GM10266 (cell line): Measurements from ENCODE around the gene HOXA1.

Source experiments
- DNase-seq: peaks from one replicate; pipeline ENCODE4 v3.0.0; 2012; ENCODE audit errors: extremely low spot score
- TF ChIP-seq, protein P1 (sequence below): IDR thresholded peaks from 2 replicates; pipeline ENCODE4 v1.5.1; 2012; ENCODE audit warnings: mild to moderate bottlenecking, low read depth; ENCODE audit not compliant: control insufficient read depth, insufficient read depth; ENCODE audit errors: missing control alignments

The HOXA1 gene

DNA sequence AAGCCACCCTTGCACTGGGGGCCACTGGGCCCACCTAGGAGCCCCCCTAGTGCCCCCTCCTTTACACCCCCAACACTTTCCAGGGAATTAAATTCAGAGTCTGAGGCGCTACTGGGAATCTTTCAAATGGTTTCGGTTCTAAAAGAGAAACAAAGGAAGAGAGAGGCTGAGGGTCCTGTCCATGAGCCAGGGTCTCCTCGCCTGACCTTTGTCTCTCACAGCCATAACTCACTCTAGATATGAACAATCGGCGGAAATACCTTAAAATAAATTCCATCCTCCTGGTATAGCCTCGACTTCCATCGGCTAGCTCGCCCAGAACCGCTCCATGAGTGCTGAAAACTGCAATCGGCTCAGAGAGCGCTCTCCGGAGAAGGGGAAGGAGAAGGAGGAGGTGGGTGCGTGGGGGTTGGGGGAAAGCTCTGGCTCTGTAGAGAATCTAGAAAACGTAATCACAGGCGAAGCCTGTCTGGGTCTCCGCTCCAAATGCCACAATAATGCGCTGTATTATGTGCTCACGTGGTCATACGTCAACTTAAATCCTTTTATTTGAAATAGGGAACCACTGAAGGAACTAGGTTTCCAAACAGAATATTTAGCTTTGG is 22.2 kb upstream of the HOXA1 start:
- TF ChIP-seq, protein P1, sequence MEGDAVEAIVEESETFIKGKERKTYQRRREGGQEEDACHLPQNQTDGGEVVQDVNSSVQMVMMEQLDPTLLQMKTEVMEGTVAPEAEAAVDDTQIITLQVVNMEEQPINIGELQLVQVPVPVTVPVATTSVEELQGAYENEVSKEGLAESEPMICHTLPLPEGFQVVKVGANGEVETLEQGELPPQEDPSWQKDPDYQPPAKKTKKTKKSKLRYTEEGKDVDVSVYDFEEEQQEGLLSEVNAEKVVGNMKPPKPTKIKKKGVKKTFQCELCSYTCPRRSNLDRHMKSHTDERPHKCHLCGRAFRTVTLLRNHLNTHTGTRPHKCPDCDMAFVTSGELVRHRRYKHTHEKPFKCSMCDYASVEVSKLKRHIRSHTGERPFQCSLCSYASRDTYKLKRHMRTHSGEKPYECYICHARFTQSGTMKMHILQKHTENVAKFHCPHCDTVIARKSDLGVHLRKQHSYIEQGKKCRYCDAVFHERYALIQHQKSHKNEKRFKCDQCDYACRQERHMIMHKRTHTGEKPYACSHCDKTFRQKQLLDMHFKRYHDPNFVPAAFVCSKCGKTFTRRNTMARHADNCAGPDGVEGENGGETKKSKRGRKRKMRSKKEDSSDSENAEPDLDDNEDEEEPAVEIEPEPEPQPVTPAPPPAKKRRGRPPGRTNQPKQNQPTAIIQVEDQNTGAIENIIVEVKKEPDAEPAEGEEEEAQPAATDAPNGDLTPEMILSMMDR = no peak

DNA sequence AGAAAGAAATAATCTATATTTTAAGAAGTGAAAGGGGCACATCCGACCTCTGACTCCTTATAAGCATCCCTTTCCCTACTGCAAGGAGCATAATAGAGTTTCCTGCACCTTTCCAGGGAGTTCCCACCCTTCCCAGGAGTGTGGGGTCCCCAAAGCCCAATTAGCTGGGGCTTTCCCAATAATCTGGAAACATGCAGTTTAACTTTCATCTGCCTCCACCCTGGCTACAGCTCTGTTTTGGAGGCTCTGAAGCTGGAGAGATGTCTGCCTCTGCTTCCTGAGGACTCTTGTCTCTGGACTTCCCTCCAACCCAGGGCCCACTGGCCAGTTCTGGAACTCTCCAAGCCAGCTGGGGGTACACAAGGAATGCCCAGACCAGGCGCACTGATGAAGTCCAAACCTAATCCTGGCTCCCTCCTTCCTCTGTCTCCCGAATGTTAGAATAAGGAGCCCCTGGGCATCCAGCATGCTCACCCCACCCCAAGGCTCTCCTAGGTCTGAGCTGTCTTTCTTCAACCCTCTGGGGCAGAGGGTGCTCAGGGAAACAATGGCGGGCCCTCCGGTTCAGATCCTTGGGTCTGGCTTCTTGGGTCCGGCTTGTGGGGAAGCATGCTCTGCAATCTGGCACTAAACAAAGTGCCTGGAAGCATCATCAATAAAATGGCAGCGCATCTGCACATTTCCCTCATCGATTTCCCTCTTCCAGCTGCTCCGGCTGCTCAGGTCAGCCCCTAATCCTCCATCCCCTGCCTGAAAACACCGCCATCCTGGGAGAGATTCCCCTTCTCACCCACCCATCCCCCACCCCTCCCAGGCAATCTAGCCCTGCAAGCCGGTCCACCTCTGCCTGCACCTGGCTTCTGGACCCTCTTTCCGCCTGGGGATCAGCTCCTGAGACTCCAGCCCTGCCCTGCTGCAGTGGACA is 21.4 kb upstream of the HOXA1 start:
- TF ChIP-seq, protein P1 = no peak
- no peak for DNase-seq

More for the DNA sequence above, 22.2 kb upstream of the HOXA1 start:
- DNase-seq = no peak

GRCh38 chr7:27116031-27116961 is 20.5 kb upstream of the HOXA1 start:
- no peak for DNase-seq
- TF ChIP-seq, protein P1 = no peak

DNA sequence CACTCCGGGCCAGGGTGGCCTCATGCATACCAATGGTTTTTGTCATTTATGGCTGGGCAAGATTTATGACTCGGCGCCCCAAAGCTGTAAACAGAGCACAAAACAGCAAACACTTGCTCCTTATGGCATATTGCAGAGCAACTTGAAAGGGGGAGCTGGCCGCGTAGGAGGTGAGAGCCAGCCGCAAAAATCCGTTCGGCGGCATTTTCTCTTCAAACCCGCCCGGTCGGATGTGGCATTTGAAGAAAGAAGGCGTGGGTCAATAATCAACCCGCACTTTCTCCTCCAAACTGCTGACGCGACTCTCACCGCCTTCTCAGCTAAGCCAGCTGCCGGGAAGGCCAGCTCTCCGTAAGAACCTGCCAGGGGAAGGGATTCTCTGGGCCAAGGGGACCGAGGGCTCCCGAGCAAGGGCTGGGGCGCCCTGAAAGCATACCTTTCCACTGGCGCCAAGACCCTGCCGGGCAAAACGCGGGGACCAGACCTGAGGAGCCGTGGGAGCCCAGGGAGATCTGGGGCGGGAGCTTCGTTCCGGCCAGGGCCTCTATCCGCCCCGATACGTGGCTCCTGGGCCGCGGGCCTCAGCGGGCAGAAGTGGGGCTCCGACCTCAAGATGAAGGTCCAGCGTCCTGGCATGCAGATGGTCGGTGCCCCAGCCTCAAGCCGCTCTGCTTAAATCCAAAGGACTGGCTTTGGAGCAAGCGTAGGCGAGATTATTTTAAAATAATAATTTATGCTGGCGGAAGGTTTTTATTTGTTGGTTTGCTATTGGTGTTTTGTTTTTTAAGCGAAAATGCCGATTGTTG is 19.6 kb upstream of the HOXA1 start:
- TF ChIP-seq, protein P1 = no peak
- DNase-seq = no peak

DNA sequence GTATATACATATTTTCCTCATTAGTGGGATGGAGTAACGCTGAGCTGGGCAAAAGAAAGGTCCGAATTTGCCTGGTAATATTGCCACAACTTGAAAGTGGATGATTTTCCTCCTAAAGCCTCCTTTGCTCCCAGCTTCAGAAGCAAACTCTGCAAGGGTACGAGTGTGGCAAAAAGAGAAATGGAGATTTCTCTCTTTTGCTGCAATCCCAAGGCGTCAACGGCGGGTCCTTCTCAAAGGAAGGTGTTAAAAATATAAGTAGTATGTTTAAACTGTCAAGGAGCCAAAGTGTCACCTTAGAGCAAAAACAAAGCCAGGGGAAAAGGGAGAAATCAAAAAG is 19.1 kb upstream of the HOXA1 start:
- TF ChIP-seq, protein P1 = no peak
- no peak for DNase-seq

- TF ChIP-seq, protein P1 = no peak
- DNase-seq = no peak
Observed at GRCh38 chr7:27113991-27114769, 18.4 kb upstream of the HOXA1 start.
